HepG2 (cell line): ENCODE results near the gene MEG3. TPM values are rescaled to one million over a fixed set of nuclear protein-coding genes. Genes with fewer than 3 reads are reported as not detected.

ENCODE experiments used
- CHD4 ChIP-seq: fragments of 200-600 bp; sonication (generic); IDR thresholded peaks from 2 replicates; pipeline ENCODE4 v1.7.0; 2017; ENCODE audit warnings: mild to moderate bottlenecking, low read length, borderline replicate concordance
- FOXO1 ChIP-seq: sonication (generic); formaldehyde crosslinking; IDR thresholded peaks from 2 replicates; pipeline ENCODE4 v1.4.0; 2020; ENCODE audit warnings: missing genetic modification reagents
- HNRNPL ChIP-seq: fragments of 200-400 bp; formaldehyde crosslinking; IDR thresholded peaks from 2 replicates; pipeline ENCODE4 v1.6.1; 2017; ENCODE audit warnings: mild to moderate bottlenecking, low read depth, low read length
- SRSF9 ChIP-seq: fragments of 200-400 bp; formaldehyde crosslinking; IDR thresholded peaks from 2 replicates; pipeline ENCODE4 v1.6.1; 2018; ENCODE audit warnings: borderline replicate concordance, mild to moderate bottlenecking, low read depth, low read length; ENCODE audit not compliant: insufficient read depth, poor library complexity, severe bottlenecking
- ZNF781 ChIP-seq: sonication (generic); formaldehyde crosslinking; IDR thresholded peaks from 2 replicates; pipeline ENCODE4 v1.5.1; 2020; ENCODE audit warnings: borderline replicate concordance, mild to moderate bottlenecking, missing genetic modification reagents; ENCODE audit errors: not compliant biosample characterization
- polyA plus RNA-seq, 8 experiments: library from polyadenylated mRNA; depleted of rRNA in 3 of 8; stranded (reverse) in 7 of 8; unstranded in 1 of 8; fragments of >200 nt; fragmentation: Illumina TruSeq in 4 of 8; extraction: Trizol in 4 of 8; gene quantifications; 2 replicates each; pipeline versions ENCODE4 v1.2.1 to v1.2.3, GENCODE V29; 2011 to 2016; ENCODE audit warnings: low read depth in 4 of 8, missing spikeins in 1 of 8, mixed read lengths in 1 of 8; ENCODE audit not compliant: insufficient read depth in 1 of 8
- total RNA-seq, 5 experiments: library from RNA; depleted of rRNA; stranded (reverse); fragments of >200 nt; fragmentation: Illumina TruSeq; extraction: Trizol; gene quantifications; 2 replicates each; pipeline ENCODE4 v1.2.3, GENCODE V29; 2016; ENCODE audit warnings: low read depth in 1 of 5
- TF ChIP-seq, protein P1 (sequence below): sonication (generic); formaldehyde crosslinking; IDR thresholded peaks from 2 replicates; pipeline ENCODE4 v1.5.1; 2020; ENCODE audit warnings: mild to moderate bottlenecking, missing genetic modification reagents, moderate library complexity
- TF ChIP-seq, protein P2 (sequence below): sonication (generic); formaldehyde crosslinking; IDR thresholded peaks from one replicate; pipeline ENCODE4 v1.5.1; 2020; ENCODE audit warnings: mild to moderate bottlenecking, missing genetic modification reagents; ENCODE audit errors: not compliant biosample characterization
- TF ChIP-seq, protein P3 (sequence below): sonication (generic); formaldehyde crosslinking; conservative IDR thresholded peaks from 2 replicates; pipeline ENCODE4 v1.4.0; 2020; ENCODE audit warnings: missing genetic modification reagents
- TF ChIP-seq, protein P4 (sequence below): sonication (generic); formaldehyde crosslinking; IDR thresholded peaks from 2 replicates; pipeline ENCODE4 v1.4.0; 2020; ENCODE audit warnings: missing genetic modification reagents, mild to moderate bottlenecking, borderline replicate concordance
- TF ChIP-seq, protein P5 (sequence below): sonication (generic); formaldehyde crosslinking; IDR thresholded peaks from 2 replicates; pipeline ENCODE4 v1.5.0; 2020; ENCODE audit warnings: missing genetic modification reagents

Gene MEG3
- total and polyA plus RNA-seq, 2 of the 13 experiments (the other 11 are each of a cell fraction or from before 2014, with no cell fraction given) = 0.17 TPM; not detected in 1

DNA sequence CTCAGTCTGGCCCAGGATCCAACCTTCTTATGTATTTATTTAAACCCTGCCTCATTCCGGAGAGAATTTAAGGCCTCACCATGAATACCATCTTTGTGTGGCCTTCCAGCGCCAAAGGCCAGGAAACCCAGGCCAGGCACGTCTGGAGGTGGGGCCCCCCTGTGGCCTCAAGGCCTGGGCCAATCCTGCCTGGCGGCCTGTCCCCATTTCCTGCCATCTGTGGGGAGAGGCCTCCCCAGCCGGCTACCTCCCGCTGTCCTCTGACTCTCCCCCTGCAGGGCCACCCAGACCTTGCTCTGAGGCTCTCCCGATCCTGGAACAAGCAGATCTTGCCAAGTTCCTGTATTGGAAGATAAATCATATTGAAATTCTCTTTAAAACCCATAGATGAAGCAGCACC lies 37.4 kb upstream of the MEG3 start (continued):
- TF ChIP-seq, protein P1, sequence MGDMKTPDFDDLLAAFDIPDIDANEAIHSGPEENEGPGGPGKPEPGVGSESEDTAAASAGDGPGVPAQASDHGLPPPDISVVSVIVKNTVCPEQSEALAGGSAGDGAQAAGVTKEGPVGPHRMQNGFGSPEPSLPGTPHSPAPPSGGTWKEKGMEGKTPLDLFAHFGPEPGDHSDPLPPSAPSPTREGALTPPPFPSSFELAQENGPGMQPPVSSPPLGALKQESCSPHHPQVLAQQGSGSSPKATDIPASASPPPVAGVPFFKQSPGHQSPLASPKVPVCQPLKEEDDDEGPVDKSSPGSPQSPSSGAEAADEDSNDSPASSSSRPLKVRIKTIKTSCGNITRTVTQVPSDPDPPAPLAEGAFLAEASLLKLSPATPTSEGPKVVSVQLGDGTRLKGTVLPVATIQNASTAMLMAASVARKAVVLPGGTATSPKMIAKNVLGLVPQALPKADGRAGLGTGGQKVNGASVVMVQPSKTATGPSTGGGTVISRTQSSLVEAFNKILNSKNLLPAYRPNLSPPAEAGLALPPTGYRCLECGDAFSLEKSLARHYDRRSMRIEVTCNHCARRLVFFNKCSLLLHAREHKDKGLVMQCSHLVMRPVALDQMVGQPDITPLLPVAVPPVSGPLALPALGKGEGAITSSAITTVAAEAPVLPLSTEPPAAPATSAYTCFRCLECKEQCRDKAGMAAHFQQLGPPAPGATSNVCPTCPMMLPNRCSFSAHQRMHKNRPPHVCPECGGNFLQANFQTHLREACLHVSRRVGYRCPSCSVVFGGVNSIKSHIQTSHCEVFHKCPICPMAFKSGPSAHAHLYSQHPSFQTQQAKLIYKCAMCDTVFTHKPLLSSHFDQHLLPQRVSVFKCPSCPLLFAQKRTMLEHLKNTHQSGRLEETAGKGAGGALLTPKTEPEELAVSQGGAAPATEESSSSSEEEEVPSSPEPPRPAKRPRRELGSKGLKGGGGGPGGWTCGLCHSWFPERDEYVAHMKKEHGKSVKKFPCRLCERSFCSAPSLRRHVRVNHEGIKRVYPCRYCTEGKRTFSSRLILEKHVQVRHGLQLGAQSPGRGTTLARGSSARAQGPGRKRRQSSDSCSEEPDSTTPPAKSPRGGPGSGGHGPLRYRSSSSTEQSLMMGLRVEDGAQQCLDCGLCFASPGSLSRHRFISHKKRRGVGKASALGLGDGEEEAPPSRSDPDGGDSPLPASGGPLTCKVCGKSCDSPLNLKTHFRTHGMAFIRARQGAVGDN (CRISPR knock-in tag) = peak; percentile 84
- TF ChIP-seq, protein P2, sequence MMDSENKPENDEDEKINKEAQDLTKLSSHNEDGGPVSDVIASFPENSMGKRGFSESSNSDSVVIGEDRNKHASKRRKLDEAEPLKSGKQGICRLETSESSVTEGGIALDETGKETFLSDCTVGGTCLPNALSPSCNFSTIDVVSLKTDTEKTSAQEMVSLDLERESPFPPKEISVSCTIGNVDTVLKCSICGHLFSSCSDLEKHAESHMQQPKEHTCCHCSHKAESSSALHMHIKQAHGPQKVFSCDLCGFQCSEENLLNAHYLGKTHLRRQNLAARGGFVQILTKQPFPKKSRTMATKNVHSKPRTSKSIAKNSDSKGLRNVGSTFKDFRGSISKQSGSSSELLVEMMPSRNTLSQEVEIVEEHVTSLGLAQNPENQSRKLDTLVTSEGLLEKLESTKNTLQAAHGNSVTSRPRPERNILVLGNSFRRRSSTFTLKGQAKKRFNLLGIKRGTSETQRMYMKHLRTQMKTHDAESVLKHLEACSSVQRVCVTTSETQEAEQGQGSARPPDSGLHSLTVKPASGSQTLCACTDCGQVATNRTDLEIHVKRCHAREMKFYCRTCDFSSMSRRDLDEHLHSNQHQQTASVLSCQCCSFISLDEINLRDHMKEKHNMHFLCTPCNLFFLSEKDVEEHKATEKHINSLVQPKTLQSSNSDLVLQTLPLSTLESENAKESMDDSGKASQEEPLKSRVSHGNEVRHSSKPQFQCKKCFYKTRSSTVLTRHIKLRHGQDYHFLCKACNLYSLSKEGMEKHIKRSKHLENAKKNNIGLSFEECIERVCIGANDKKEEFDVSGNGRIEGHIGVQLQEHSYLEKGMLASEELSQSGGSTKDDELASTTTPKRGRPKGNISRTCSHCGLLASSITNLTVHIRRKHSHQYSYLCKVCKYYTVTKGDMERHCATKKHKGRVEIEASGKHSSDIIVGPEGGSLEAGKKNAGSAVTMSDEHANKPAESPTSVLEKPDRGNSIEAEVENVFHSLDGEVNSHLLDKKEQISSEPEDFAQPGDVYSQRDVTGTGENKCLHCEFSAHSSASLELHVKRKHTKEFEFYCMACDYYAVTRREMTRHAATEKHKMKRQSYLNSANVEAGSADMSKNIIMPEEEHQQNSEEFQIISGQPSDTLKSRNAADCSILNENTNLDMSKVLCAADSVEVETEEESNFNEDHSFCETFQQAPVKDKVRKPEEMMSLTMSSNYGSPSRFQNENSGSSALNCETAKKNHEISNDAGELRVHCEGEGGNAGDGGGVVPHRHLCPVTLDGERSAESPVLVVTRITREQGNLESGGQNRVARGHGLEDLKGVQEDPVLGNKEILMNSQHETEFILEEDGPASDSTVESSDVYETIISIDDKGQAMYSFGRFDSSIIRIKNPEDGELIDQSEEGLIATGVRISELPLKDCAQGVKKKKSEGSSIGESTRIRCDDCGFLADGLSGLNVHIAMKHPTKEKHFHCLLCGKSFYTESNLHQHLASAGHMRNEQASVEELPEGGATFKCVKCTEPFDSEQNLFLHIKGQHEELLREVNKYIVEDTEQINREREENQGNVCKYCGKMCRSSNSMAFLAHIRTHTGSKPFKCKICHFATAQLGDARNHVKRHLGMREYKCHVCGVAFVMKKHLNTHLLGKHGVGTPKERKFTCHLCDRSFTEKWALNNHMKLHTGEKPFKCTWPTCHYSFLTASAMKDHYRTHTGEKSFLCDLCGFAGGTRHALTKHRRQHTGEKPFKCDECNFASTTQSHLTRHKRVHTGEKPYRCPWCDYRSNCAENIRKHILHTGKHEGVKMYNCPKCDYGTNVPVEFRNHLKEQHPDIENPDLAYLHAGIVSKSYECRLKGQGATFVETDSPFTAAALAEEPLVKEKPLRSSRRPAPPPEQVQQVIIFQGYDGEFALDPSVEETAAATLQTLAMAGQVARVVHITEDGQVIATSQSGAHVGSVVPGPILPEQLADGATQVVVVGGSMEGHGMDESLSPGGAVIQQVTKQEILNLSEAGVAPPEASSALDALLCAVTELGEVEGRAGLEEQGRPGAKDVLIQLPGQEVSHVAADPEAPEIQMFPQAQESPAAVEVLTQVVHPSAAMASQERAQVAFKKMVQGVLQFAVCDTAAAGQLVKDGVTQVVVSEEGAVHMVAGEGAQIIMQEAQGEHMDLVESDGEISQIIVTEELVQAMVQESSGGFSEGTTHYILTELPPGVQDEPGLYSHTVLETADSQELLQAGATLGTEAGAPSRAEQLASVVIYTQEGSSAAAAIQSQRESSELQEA (CRISPR knock-in tag) = no peak
- TF ChIP-seq, protein P3, sequence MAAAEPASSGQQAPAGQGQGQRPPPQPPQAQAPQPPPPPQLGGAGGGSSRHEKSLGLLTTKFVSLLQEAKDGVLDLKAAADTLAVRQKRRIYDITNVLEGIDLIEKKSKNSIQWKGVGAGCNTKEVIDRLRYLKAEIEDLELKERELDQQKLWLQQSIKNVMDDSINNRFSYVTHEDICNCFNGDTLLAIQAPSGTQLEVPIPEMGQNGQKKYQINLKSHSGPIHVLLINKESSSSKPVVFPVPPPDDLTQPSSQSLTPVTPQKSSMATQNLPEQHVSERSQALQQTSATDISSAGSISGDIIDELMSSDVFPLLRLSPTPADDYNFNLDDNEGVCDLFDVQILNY (CRISPR knock-in tag) = no peak
- TF ChIP-seq FOXO1 (no peak), SRSF9 (no peak), ZNF781 (CRISPR knock-in tag) (no peak), HNRNPL (peak; percentile 78; the same call in 1 of the 2 replicates), CHD4 (no peak)
- TF ChIP-seq, protein P4, sequence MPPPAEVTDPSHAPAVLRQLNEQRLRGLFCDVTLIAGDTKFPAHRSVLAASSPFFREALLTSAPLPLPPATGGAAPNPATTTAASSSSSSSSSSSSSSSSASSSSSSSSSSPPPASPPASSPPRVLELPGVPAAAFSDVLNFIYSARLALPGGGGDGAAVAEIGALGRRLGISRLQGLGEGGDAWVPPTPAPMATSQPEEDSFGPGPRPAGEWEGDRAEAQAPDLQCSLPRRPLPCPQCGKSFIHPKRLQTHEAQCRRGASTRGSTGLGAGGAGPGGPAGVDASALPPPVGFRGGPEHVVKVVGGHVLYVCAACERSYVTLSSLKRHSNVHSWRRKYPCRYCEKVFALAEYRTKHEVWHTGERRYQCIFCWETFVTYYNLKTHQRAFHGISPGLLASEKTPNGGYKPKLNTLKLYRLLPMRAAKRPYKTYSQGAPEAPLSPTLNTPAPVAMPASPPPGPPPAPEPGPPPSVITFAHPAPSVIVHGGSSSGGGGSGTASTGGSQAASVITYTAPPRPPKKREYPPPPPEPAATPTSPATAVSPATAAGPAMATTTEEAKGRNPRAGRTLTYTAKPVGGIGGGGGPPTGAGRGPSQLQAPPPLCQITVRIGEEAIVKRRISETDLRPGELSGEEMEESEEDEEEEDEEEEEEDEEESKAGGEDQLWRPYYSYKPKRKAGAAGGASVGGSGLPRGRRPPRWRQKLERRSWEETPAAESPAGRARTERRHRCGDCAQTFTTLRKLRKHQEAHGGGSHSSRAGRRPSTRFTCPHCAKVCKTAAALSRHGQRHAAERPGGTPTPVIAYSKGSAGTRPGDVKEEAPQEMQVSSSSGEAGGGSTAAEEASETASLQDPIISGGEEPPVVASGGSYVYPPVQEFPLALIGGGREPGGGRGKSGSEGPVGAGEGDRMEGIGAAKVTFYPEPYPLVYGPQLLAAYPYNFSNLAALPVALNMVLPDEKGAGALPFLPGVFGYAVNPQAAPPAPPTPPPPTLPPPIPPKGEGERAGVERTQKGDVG (CRISPR knock-in tag) = peak; percentile 96; the same call in 1 of the 2 replicates
- TF ChIP-seq, protein P5, sequence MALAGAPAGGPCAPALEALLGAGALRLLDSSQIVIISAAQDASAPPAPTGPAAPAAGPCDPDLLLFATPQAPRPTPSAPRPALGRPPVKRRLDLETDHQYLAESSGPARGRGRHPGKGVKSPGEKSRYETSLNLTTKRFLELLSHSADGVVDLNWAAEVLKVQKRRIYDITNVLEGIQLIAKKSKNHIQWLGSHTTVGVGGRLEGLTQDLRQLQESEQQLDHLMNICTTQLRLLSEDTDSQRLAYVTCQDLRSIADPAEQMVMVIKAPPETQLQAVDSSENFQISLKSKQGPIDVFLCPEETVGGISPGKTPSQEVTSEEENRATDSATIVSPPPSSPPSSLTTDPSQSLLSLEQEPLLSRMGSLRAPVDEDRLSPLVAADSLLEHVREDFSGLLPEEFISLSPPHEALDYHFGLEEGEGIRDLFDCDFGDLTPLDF (CRISPR knock-in tag) = no peak
